Stimulated activated CD4-positive, alpha-beta T cell treated with anti-CD3 and anti-CD28 coated beads, Interleukin-4, amount 100 ng/mL, for 1 hour (primary cell): ENCODE data around the gene TNFRSF4.

Experiments used
- DNase-seq: peaks from one replicate; pipeline ENCODE4 v3.0.0-alpha.2; 2020

The TNFRSF4 gene

GRCh38 chr1:1245178-1245816 lies 31.3 kb upstream of the TNFRSF4 start:
- DNase-seq, result no peak

- DNase-seq, result no peak
Measured at GRCh38 chr1:1244192-1244811, 30.3 kb upstream of the TNFRSF4 start.

- no peak for DNase-seq
Measured at GRCh38 chr1:1243807-1244191, 29.8 kb upstream of the TNFRSF4 start.

GRCh38 chr1:1243266-1243660 lies 29.3 kb upstream of the TNFRSF4 start:
- DNase-seq, result no peak

- no peak for DNase-seq
Measured at GRCh38 chr1:1242461-1243265, 28.7 kb upstream of the TNFRSF4 start.

- no peak for DNase-seq
Measured at GRCh38 chr1:1241588-1242219, 27.8 kb upstream of the TNFRSF4 start.

- no peak for DNase-seq
Measured at GRCh38 chr1:1240822-1241587, 27.1 kb upstream of the TNFRSF4 start.

GRCh38 chr1:1240348-1240732 lies 26.4 kb upstream of the TNFRSF4 start:
- DNase-seq, result no peak

GRCh38 chr1:1239614-1240347 lies 25.8 kb upstream of the TNFRSF4 start:
- DNase-seq, result no peak

GRCh38 chr1:1239227-1239613 lies 25.3 kb upstream of the TNFRSF4 start:
- no peak for DNase-seq

- DNase-seq, result no peak
Measured at GRCh38 chr1:1238702-1239178, 24.8 kb upstream of the TNFRSF4 start.

GRCh38 chr1:1237874-1238701 lies 24.1 kb upstream of the TNFRSF4 start:
- no peak for DNase-seq

GRCh38 chr1:1236945-1237873 lies 23.3 kb upstream of the TNFRSF4 start:
- no peak for DNase-seq

GRCh38 chr1:1236176-1236763 lies 22.3 kb upstream of the TNFRSF4 start:
- DNase-seq, result no peak

GRCh38 chr1:1235016-1235744 lies 21.2 kb upstream of the TNFRSF4 start:
- no peak for DNase-seq

GRCh38 chr1:1234180-1234808 lies 20.3 kb upstream of the TNFRSF4 start:
- no peak for DNase-seq

GRCh38 chr1:1233567-1233892 lies 19.6 kb upstream of the TNFRSF4 start:
- DNase-seq, result no peak

- DNase-seq, result no peak
Measured at GRCh38 chr1:1232796-1233566, 19.0 kb upstream of the TNFRSF4 start.
